Measurements from ENCODE around the gene RALBP1. TPM values are rescaled to one million over a fixed set of nuclear protein-coding genes. Genes with fewer than 3 reads are reported as not detected.

Gene RALBP1
- total and polyA plus RNA-seq, 2 of the 4 experiments (the other 2 are of a cell fraction), result 30.6 to 38.2 TPM

- BruUV-seq (replicated peaks), result no TSS peak
- Histone ChIP-seq H3K4me2 (ENCODE audit: low read depth, low read length) (no peak overlapping the region), H2BK15ac (ENCODE audit: low read depth, low read length) (no peak overlapping the region), H4K8ac (ENCODE audit: low read depth in 2 of 2, low read length in 2 of 2) (no peak overlapping the region), H3K9me1 (ENCODE audit: insufficient read depth, low read length) (0 out of 2 replicates have a peak, but pooled peaks cover 2% of the 10 kb centered on the region), H3K56ac (ENCODE audit: extremely low read depth, insufficient read depth, low read length) (no peak overlapping the region), H4K20me1 (ENCODE audit: insufficient read depth, low read length) (peaks cover 33% of the 10 kb centered on the region), H3K4me1 (ENCODE audit: control insufficient read depth, insufficient read depth, low read length) (no peaks in the 10 kb centered on the region), H2BK5ac (ENCODE audit: low read depth, low read length, poor library complexity, severe bottlenecking) (no peak overlapping the region), H3K9me3 (ENCODE audit: control insufficient read depth, insufficient read depth, low read length) (no peaks in the 10 kb centered on the region), H2AK5ac (ENCODE audit: low read depth, low read length) (no peak overlapping the region), H3K79me1 (ENCODE audit: low read depth in 1 of 2, low read length in 2 of 2) (peaks cover 28 to 78% of the 10 kb centered on the region in 2 experiments), H3K4me3 (ENCODE audit: insufficient read depth, low read depth, low read length) (no peak overlapping the region), H3K36me3 (ENCODE audit: control insufficient read depth, insufficient read depth, low read length) (peaks cover 6% of the 10 kb centered on the region; the same call in 1 of the 2 replicates), H2BK120ac (ENCODE audit: low read depth, low read length) (no peak overlapping the region), H2AK9ac (replicated peaks; ENCODE audit: low read depth, low read length, poor library complexity) (no peak overlapping the region), H2AFZ (replicated peaks; ENCODE audit: low read length, poor library complexity) (no peak overlapping the region), H3K4ac (ENCODE audit: low read depth, low read length) (no peak overlapping the region), H4K91ac (ENCODE audit: insufficient read depth, low read depth, low read length) (no peak overlapping the region), H3K27ac (ENCODE audit: insufficient read depth, low read length) (no peak overlapping the region), H3K14ac (replicated peaks; ENCODE audit: low read depth, low read length) (no peak overlapping the region), H3K9ac (ENCODE audit: low read depth, low read length) (no peak overlapping the region), H2BK20ac (ENCODE audit: low read depth, low read length) (no peak overlapping the region), H4K5ac (ENCODE audit: low read depth, low read length) (no peak overlapping the region), H3K27me3 (ENCODE audit: control insufficient read depth, insufficient read depth, low read length) (no peaks in the 10 kb centered on the region), H3K23ac (ENCODE audit: low read depth, low read length) (no peak overlapping the region), H3K18ac (ENCODE audit: low read depth, low read length) (no peak overlapping the region)
- TF ChIP-seq FOS (IDR thresholded peaks at IDR 0.05; ENCODE audit: low read depth, low read length) (no peak), RCOR1 (IDR thresholded peaks at IDR 0.05; ENCODE audit: insufficient replicate concordance, low read length) (no peak), SMC3 (IDR thresholded peaks at IDR 0.05; ENCODE audit: low read depth, low read length) (no peak), NFE2L2 (IDR thresholded peaks at IDR 0.05; ENCODE audit: low read depth, low read length) (no peak), MAZ (IDR thresholded peaks at IDR 0.05; ENCODE audit: borderline replicate concordance, low read depth, low read length) (no peak), MAFK (IDR thresholded peaks at IDR 0.05; ENCODE audit: low read depth, low read length) (no peak), POLR2A (IDR thresholded peaks at IDR 0.05; ENCODE audit: low read depth, low read length) (no peak), CHD1 (IDR thresholded peaks at IDR 0.05; ENCODE audit: low read depth, low read length) (no peak), MXI1 (IDR thresholded peaks at IDR 0.05; ENCODE audit: borderline replicate concordance, low read depth, low read length) (no peak), RFX5 (IDR thresholded peaks at IDR 0.05; ENCODE audit: low read depth, low read length) (no peak), RAD21 (IDR thresholded peaks at IDR 0.05; ENCODE audit: low read length) (no peak), CEBPB (IDR thresholded peaks at IDR 0.05; ENCODE audit: low read depth, low read length) (no peak), BHLHE40 (IDR thresholded peaks at IDR 0.05; ENCODE audit: low read depth, low read length) (no peak)
- TF ChIP-seq, protein P1, sequence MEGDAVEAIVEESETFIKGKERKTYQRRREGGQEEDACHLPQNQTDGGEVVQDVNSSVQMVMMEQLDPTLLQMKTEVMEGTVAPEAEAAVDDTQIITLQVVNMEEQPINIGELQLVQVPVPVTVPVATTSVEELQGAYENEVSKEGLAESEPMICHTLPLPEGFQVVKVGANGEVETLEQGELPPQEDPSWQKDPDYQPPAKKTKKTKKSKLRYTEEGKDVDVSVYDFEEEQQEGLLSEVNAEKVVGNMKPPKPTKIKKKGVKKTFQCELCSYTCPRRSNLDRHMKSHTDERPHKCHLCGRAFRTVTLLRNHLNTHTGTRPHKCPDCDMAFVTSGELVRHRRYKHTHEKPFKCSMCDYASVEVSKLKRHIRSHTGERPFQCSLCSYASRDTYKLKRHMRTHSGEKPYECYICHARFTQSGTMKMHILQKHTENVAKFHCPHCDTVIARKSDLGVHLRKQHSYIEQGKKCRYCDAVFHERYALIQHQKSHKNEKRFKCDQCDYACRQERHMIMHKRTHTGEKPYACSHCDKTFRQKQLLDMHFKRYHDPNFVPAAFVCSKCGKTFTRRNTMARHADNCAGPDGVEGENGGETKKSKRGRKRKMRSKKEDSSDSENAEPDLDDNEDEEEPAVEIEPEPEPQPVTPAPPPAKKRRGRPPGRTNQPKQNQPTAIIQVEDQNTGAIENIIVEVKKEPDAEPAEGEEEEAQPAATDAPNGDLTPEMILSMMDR (conservative IDR thresholded peaks at IDR 0.05; ENCODE audit: low read depth, low read length), result no peak
- TF ChIP-seq, protein P2, sequence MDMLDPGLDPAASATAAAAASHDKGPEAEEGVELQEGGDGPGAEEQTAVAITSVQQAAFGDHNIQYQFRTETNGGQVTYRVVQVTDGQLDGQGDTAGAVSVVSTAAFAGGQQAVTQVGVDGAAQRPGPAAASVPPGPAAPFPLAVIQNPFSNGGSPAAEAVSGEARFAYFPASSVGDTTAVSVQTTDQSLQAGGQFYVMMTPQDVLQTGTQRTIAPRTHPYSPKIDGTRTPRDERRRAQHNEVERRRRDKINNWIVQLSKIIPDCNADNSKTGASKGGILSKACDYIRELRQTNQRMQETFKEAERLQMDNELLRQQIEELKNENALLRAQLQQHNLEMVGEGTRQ (IDR thresholded peaks at IDR 0.05; ENCODE audit: low read depth, low read length), result no peak
- TF ChIP-seq, protein P3, sequence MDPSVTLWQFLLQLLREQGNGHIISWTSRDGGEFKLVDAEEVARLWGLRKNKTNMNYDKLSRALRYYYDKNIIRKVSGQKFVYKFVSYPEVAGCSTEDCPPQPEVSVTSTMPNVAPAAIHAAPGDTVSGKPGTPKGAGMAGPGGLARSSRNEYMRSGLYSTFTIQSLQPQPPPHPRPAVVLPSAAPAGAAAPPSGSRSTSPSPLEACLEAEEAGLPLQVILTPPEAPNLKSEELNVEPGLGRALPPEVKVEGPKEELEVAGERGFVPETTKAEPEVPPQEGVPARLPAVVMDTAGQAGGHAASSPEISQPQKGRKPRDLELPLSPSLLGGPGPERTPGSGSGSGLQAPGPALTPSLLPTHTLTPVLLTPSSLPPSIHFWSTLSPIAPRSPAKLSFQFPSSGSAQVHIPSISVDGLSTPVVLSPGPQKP (IDR thresholded peaks at IDR 0.05; ENCODE audit: borderline replicate concordance, low read depth, low read length), result no peak
- intact Hi-C loops (cut with micrococcal nuclease), result no loop called here
- dilution Hi-C loops (cut with HindIII; ENCODE audit: low sequenced_read_pairs, unreplicated experiment), result no loop called here
- ChIA-PET CTCF (no interaction called here), POLR2A (ENCODE audit: unreplicated experiment) (interaction anchor here (0.6 kb wide), 1 partner anchor 1259 kb away, joined by 6 read pairs; no protein-coding TSS in a partner anchor)
- no peak for DNase-seq
- in situ Hi-C loops (cut with MboI; ENCODE audit: low sequenced_read_pairs), result no loop called here
- no CpG with 5 or more reads among the region's 1 CpG for WGBS, 2 experiments (ENCODE audit: extremely low coverage in 2 of 2, insufficient read length in 1 of 2)
- no peak for ATAC-seq (ENCODE audit: low read depth)
These were observed 7.5 kb downstream of the RALBP1 start for GRCh38 chr18:9482790-9483189.
